MM.1S (cell line): ENCODE results near the gene ABCA3.

Source experiments
- CTCF ChIP-seq: fragments of 300-600 bp; sonication (generic); IDR thresholded peaks from 2 replicates; pipeline ENCODE4 v1.5.1; 2016; ENCODE audit warnings: antibody characterized with exemption, low read length, mixed read lengths
- EZH2phosphoT487 ChIP-seq: fragments of 300-600 bp; sonication (generic); IDR thresholded peaks from 2 replicates; pipeline ENCODE4 v1.6.1; 2018; ENCODE audit warnings: antibody characterized with exemption, low read length

- TF ChIP-seq EZH2phosphoT487 (no peak), CTCF (no peak)
Observed at GRCh38 chr16:2298621-2299020, 41.9 kb downstream of the ABCA3 start.
